ENCODE results near the gene TMUB2.

TMUB2 gene

DNA sequence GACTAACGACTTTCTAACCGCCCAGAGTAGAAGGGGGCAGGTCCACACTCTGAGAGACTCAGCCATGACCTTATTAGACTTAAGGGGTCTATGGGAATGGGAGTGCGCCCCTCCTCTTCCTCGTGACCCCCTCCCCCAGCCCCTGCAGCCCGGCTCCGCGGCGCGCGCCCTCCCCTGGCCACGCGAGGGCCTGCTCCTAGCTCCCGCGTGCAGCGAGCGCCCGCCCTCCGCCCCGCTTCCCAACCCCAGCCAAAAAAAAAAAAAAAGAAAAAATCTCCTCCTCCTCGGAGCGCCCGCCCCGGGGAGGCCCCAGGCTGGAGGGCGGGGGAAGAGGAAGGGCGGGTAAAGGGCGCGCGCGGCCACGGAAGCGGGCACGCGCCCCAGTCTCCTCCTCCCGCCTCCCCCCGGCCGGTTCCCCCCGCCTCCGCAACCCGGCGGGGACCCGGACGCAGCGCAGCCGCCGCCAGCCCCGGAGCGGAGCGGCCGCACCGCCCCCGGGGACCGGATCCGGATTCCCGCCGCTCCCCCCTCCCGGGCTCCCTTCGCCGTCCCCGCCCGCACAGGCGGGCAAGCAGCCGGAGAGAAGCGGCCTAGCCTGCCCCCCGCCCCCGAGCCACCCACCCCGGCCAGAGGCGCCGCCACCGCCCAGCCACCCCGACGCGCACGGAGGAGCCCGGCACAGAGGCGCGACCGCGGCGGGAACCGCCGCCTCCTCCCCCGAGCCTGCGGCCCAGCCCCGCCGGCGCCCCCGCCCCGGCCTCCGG lies 31.8 kb downstream of the TMUB2 start:
- TF ChIP-seq SIN3A (IDR thresholded peaks at IDR 0.05; ENCODE audit: borderline replicate concordance, insufficient read depth, low read length) (0 out of 2 replicates have a peak, but pooled peaks have one; percentile 16), POLR2AphosphoS5 (IDR thresholded peaks at IDR 0.05; ENCODE audit: low read depth, low read length) (peak; percentile 44), TAF1 (IDR thresholded peaks at IDR 0.05; ENCODE audit: borderline replicate concordance, insufficient read depth, low read length) (0 out of 2 replicates have a peak, but pooled peaks have one; percentile 43), FOXP2 (optimal IDR thresholded peaks at IDR 0.05; ENCODE audit: borderline replicate concordance, extremely low read depth, extremely low read length, insufficient read depth) (peak; percentile 40)
- TF ChIP-seq, protein P1, sequence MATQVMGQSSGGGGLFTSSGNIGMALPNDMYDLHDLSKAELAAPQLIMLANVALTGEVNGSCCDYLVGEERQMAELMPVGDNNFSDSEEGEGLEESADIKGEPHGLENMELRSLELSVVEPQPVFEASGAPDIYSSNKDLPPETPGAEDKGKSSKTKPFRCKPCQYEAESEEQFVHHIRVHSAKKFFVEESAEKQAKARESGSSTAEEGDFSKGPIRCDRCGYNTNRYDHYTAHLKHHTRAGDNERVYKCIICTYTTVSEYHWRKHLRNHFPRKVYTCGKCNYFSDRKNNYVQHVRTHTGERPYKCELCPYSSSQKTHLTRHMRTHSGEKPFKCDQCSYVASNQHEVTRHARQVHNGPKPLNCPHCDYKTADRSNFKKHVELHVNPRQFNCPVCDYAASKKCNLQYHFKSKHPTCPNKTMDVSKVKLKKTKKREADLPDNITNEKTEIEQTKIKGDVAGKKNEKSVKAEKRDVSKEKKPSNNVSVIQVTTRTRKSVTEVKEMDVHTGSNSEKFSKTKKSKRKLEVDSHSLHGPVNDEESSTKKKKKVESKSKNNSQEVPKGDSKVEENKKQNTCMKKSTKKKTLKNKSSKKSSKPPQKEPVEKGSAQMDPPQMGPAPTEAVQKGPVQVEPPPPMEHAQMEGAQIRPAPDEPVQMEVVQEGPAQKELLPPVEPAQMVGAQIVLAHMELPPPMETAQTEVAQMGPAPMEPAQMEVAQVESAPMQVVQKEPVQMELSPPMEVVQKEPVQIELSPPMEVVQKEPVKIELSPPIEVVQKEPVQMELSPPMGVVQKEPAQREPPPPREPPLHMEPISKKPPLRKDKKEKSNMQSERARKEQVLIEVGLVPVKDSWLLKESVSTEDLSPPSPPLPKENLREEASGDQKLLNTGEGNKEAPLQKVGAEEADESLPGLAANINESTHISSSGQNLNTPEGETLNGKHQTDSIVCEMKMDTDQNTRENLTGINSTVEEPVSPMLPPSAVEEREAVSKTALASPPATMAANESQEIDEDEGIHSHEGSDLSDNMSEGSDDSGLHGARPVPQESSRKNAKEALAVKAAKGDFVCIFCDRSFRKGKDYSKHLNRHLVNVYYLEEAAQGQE (IDR thresholded peaks at IDR 0.05; ENCODE audit: insufficient read depth in 1 of 2, low read depth in 2 of 2, low read length in 2 of 2): no peak

DNA sequence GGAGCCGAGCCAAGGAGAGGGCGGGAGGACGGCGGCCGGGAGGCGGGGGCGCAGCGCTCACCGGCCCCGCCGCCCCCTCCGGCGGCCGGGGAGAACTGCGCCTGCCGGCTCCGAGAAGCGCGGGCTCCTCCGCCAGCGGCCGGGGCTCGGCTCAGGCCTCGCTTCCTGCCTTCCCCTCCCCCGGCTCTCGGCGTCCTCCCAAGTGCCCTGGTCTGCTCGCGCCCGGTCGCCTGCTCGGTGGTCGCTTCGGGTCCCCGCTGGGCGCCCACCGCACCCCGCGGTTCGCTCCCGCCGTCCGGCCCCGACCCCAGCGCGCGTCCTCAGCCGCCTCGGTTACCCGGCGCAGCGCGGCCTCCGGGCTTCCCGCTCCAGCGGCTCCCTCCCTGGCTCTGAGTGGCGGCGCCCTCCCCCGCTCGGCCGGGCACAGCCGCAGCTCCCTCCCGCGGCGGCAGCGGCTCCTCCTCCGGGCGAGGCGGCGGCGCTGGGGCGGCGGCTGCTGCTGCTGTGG lies 32.4 kb downstream of the TMUB2 start:
- TF ChIP-seq SIN3A (IDR thresholded peaks at IDR 0.05; ENCODE audit: borderline replicate concordance, insufficient read depth, low read length) (no peak), TAF1 (IDR thresholded peaks at IDR 0.05; ENCODE audit: borderline replicate concordance, insufficient read depth, low read length) (peak; percentile 60; the same call in 1 of the 2 replicates), FOXP2 (optimal IDR thresholded peaks at IDR 0.05; ENCODE audit: borderline replicate concordance, extremely low read depth, extremely low read length, insufficient read depth) (peak; percentile 63), POLR2AphosphoS5 (IDR thresholded peaks at IDR 0.05; ENCODE audit: low read depth, low read length) (no peak)
- TF ChIP-seq, protein P1 (IDR thresholded peaks at IDR 0.05; ENCODE audit: insufficient read depth in 1 of 2, low read depth in 2 of 2, low read length in 2 of 2): 0 out of 4 replicates have a peak, but pooled peaks of 1 of the 2 experiments have one; percentile 16

DNA sequence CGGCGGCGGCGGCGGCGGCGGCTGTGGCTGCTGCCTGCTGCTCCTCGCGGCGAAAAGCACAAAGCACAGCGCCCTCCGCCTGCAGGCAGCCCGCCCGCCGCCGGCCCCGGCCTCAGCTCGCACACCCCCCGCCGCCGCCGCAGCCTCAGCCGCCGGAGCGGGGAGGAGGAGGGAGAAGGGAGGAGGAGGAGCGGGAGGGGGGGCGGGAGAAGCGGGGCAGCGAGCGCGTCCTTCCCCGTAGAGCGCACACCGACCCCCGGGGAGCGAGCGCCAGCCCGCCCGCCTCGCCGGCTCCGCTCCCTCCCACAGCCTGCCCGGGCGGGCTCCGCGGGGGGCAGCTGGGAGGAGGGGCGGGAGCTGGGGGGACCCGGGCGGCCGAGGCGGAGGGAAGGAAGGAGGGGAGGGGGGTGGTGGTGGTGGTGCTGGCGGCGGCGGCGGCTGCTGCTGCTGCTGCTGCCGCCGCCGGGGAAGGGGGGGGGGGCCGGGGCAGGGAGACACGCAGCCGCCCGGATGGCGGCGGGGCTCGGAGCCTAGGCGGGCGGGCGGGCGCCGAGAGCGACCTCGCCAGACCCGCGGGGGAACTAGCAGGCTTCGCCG lies 32.9 kb downstream of the TMUB2 start, which contains the start of gene UBTF:
TSS of gene UBTF (minus strand) at position 60 of the 597 bp plus-strand sequence. CDS start 1,446 bp downstream, outside the sequence.
- TF ChIP-seq POLR2AphosphoS5 (IDR thresholded peaks at IDR 0.05; ENCODE audit: low read depth, low read length) (no peak), TAF1 (IDR thresholded peaks at IDR 0.05; ENCODE audit: borderline replicate concordance, insufficient read depth, low read length) (no peak), SIN3A (IDR thresholded peaks at IDR 0.05; ENCODE audit: borderline replicate concordance, insufficient read depth, low read length) (no peak)

DNA sequence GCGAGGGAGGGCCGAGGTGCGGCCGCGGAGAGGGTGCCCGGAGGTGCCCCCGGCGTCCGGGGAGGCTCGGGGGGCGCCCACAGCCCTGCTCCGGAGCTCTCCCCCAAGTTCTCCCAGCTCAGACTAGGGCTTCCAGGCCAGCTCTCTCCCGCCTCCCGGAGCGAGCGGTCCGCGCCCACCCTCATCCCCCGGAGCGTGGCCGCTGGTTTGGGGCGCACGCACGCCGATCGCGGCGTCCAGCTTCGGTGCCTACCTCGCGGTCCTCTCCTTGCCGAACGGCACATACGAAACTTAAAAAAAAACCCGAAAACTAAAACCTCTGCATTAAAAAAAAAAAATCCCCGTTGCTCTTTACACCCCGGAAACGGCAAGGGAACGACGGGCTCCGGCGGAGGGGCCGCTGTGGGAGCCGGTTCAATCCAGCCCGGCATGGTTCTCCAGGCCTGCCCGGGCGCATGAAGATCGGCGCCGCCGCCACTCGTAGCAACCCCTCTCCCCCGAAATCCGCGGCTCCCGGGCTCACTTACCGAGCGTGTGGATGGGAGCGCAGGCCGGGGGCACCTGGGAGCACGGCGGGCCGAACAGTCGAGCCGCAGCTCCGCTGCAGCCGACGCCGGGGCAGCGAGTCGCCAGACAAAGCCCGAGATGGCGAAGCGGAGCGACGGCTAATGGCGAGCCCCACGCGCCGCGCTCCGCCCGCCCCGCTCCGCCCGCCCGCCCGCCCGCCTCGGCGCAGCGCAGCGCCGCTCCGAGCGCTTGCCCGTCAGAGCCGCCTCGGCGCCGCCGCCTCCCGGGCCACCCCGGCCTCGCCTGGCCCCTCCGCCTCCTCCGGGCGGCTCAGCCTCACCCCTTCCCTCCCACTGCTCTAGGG lies 33.7 kb downstream of the TMUB2 start:
- 0 out of 2 replicates have a peak, but pooled peaks have one; percentile 24 for TF ChIP-seq SIN3A (IDR thresholded peaks at IDR 0.05; ENCODE audit: borderline replicate concordance, insufficient read depth, low read length)
- TF ChIP-seq, protein P1 (IDR thresholded peaks at IDR 0.05; ENCODE audit: insufficient read depth in 1 of 2, low read depth in 2 of 2, low read length in 2 of 2): no peak

All from PFSK-1 (cell line).